Activated naive CD8-positive, alpha-beta T cell treated with anti-CD3 and anti-CD28 coated beads, Interleukin-2, amount 10 ng/mL, durations not matched to agents 7 days and 5 days (primary cell): Measurements from ENCODE around the gene C11orf68. TPM values are rescaled to one million over a fixed set of nuclear protein-coding genes. Genes with fewer than 3 reads are reported as not detected.
A peak's percentile ranks its signal among the peaks of the same experiment; 100 is the strongest.

Experiments used
- ATAC-seq: fragments of 150-1000 bp; cut with Tn5 transposase; one replicate; pipeline ENCODE4 v1.10.0; 2021; ENCODE audit warnings: low read depth, moderate library complexity
- POLR2A ChIA-PET: fragments of 350-600 bp; sonication (Branson Sonifier 250); formaldehyde crosslinking; loops from one replicate; lab custom pipeline; 2021; ENCODE audit warnings: antibody characterized with exemption; lab: Charles Lee
- DNase-seq: peaks from one replicate; pipeline ENCODE4 v3.0.0; 2021
- H3K27ac Mint-ChIP-seq: one replicate; pipeline ENCODE4 v1.8.0; 2022; ENCODE audit warnings: mild to moderate bottlenecking, mixed read lengths
- H3K27me3 Mint-ChIP-seq: one replicate; pipeline ENCODE4 v1.8.0; 2022; ENCODE audit warnings: mild to moderate bottlenecking, moderate library complexity, mixed read lengths
- H3K36me3 Mint-ChIP-seq: one replicate; pipeline ENCODE4 v1.8.0; 2021; ENCODE audit warnings: mild to moderate bottlenecking, mixed read lengths
- H3K4me1 Mint-ChIP-seq: one replicate; pipeline ENCODE4 v1.8.0; 2021; ENCODE audit warnings: mixed read lengths
- H3K4me3 Mint-ChIP-seq: one replicate; pipeline ENCODE4 v1.8.0; 2022; ENCODE audit warnings: mild to moderate bottlenecking, moderate library complexity, mixed read lengths
- H3K9me3 Mint-ChIP-seq: one replicate; pipeline ENCODE4 v1.8.0; 2021; ENCODE audit warnings: mixed read lengths
- total RNA-seq, 2 experiments: library from RNA; stranded (reverse); gene quantifications; one replicate each; pipeline ENCODE4 v1.2.3, GENCODE V29; 2021

Gene C11orf68
- total RNA-seq, 2 experiments from 2014 or later, result 39.8 to 42.8 TPM

DNA sequence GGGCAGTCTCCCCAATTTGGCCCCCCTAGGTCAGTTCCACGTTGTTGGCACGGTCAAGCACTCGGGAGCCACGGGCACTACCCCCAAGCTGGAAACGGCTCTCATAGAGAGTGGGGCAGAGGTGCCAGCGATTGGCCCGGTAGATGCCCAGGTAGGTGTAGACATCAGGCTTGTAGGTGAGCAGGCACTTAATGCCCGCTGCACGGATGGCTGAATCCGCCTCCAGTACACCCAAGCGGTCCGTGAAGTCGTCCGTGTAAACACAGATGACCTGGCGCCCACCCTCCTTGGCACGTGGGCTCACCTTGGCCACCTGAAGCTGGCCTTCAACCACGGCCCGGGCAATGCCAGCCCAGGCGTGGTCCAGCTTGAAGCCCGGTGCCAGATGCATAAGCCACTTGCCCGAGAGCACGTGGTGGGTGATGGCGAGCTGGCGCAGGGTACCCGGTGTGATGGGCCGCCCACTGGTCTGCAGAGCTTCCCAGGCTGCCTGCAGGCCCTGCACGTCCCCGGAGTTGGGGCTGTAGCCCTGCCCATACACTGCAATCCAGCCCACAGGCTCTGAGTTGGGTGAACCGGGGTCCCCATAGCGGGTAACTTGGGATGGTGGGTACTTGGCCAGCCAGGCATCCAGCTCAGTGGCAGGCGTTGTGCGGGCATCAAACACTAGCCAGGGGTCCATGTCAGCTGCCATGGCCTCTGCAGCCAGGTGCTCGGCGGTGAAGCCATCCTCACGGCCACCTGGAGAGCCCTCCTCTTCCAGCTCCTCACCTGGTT lies 1.2 kb downstream of the C11orf68 start:
- Mint-ChIP-seq H3K9me3 (no peaks in the 10 kb centered on the region), H3K4me1 (peaks cover 22% of the 10 kb centered on the region), H3K27ac (peak overlapping the region; percentile 83), H3K27me3 (no peaks in the 10 kb centered on the region), H3K4me3 (peak overlapping the region; percentile 88), H3K36me3 (peaks cover 19% of the 10 kb centered on the region)
- DNase-seq (no peak), ATAC-seq (no peak)
- POLR2A ChIA-PET, result interaction anchor here (0.6 to 2.5 kb wide), 12 partner anchors 9 to 163 kb away, joined by 3 to 35 read pairs (median 6); partner anchors contain the start of genes CCDC85B, CFL1, FIBP and FOSL1

- Mint-ChIP-seq H3K9me3 (no peaks in the 10 kb centered on the region), H3K4me1 (peaks cover 19% of the 10 kb centered on the region), H3K4me3 (peak overlapping the region; percentile 70), H3K36me3 (peaks cover 15% of the 10 kb centered on the region), H3K27ac (peak overlapping the region; percentile 44), H3K27me3 (no peaks in the 10 kb centered on the region)
- DNase-seq (no peak), ATAC-seq (no peak)
- POLR2A ChIA-PET, result interaction anchor here (1.0 to 2.5 kb wide), 4 partner anchors 9 to 27 kb away, joined by 6 to 35 read pairs (median 20); partner anchors contain the start of genes CCDC85B, FIBP and FOSL1
These were observed 1.8 kb downstream of the C11orf68 start for GRCh38 chr11:65917077-65917433.

DNA sequence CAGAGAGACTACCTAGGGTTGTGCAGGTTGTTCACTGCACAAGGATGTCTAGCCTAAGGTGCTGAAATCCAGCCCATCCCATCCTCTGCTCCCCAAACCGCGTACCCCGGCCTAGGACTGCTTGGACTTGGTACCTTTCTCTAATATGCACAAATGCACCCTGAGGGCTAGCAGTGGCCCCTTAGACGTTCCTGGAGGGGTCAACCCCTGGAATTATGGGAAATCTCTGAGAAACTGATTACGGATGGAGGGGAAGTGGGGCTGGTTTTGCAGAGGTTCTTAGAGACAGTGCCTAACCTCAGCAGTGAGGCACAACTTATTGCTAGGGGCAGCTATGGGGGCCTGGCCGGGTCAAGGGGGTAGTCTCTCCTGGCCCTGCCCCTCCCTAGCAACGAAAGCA lies 2.5 kb downstream of the C11orf68 start:
- H3K4me3 Mint-ChIP-seq, result peak overlapping the region; percentile 70
- ATAC-seq, result no peak
- peaks cover 12% of the 10 kb centered on the region for H3K36me3 Mint-ChIP-seq
- DNase-seq, result no peak
- no peaks in the 10 kb centered on the region for H3K9me3 Mint-ChIP-seq
- POLR2A ChIA-PET, result interaction anchor here (1.3 kb wide), 1 partner anchor 23 kb away, joined by 3 read pairs; no protein-coding TSS in a partner anchor
- peaks cover 2% of the 10 kb centered on the region for H3K27me3 Mint-ChIP-seq
- H3K4me1 Mint-ChIP-seq, result peaks cover 21% of the 10 kb centered on the region
- peak overlapping the region; percentile 44 for H3K27ac Mint-ChIP-seq

DNA sequence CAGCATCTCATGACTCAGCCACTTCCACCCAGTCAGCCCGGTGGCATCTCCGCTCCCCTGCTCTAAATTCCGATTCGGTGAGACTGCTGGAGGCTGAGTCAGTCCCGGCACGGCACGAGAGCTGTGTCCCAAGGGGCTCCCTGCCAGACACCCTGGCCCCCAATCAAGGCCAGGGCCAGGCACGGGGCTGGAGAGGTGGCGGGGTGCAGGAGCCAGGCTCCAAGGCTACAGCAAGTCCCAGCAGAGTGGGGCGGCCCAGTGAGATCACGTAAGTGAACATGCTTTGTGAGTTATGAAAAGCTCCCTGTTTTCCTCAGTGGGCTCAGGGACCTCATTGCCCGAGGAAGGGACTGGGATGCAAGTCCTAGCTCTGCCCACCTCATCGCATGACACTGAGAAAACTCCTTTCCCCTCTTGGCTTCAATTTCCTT lies 3.0 kb downstream of the C11orf68 start:
- no peak for ATAC-seq

GRCh38 chr11:65915101-65915820 lies 3.6 kb downstream of the C11orf68 start:
- H3K27me3 Mint-ChIP-seq, result peaks cover 2% of the 10 kb centered on the region
- no peak for ATAC-seq
- POLR2A ChIA-PET, result interaction anchor here (0.8 to 1.3 kb wide), 3 partner anchors 13 to 25 kb away, joined by 3 read pairs; partner anchors contain the start of gene CCDC85B
- peaks cover 21% of the 10 kb centered on the region for H3K4me1 Mint-ChIP-seq
- peaks cover 12% of the 10 kb centered on the region for H3K36me3 Mint-ChIP-seq
- H3K27ac Mint-ChIP-seq, result peak overlapping the region; percentile 33
- H3K4me3 Mint-ChIP-seq, result no peak overlapping the region
- DNase-seq, result no peak
- H3K9me3 Mint-ChIP-seq, result no peaks in the 10 kb centered on the region

More for the DNA sequence above, 3.0 kb downstream of the C11orf68 start:
- H3K27ac Mint-ChIP-seq, result no peak overlapping the region
- POLR2A ChIA-PET, result interaction anchor here (1.3 kb wide), 1 partner anchor 22 kb away, joined by 3 read pairs; no protein-coding TSS in a partner anchor
- H3K36me3 Mint-ChIP-seq, result peaks cover 12% of the 10 kb centered on the region
- H3K4me3 Mint-ChIP-seq, result no peak overlapping the region
- no peaks in the 10 kb centered on the region for H3K9me3 Mint-ChIP-seq
- peaks cover 2% of the 10 kb centered on the region for H3K27me3 Mint-ChIP-seq
- DNase-seq, result no peak
- peaks cover 21% of the 10 kb centered on the region for H3K4me1 Mint-ChIP-seq

- H3K9me3 Mint-ChIP-seq, result no peaks in the 10 kb centered on the region
- peaks cover 2% of the 10 kb centered on the region for H3K27me3 Mint-ChIP-seq
- no peak for ATAC-seq
- peaks cover 28% of the 10 kb centered on the region for H3K4me1 Mint-ChIP-seq
- no peak overlapping the region for H3K27ac Mint-ChIP-seq
- DNase-seq, result no peak
- POLR2A ChIA-PET, result interaction anchor here (2.4 kb wide), 1 partner anchor 22 kb away, joined by 10 read pairs; the partner anchor contains the start of gene CCDC85B
- peaks cover 8% of the 10 kb centered on the region for H3K36me3 Mint-ChIP-seq
- no peak overlapping the region for H3K4me3 Mint-ChIP-seq
These were observed 6.0 kb downstream of the C11orf68 start for GRCh38 chr11:65912845-65913244.

DNA sequence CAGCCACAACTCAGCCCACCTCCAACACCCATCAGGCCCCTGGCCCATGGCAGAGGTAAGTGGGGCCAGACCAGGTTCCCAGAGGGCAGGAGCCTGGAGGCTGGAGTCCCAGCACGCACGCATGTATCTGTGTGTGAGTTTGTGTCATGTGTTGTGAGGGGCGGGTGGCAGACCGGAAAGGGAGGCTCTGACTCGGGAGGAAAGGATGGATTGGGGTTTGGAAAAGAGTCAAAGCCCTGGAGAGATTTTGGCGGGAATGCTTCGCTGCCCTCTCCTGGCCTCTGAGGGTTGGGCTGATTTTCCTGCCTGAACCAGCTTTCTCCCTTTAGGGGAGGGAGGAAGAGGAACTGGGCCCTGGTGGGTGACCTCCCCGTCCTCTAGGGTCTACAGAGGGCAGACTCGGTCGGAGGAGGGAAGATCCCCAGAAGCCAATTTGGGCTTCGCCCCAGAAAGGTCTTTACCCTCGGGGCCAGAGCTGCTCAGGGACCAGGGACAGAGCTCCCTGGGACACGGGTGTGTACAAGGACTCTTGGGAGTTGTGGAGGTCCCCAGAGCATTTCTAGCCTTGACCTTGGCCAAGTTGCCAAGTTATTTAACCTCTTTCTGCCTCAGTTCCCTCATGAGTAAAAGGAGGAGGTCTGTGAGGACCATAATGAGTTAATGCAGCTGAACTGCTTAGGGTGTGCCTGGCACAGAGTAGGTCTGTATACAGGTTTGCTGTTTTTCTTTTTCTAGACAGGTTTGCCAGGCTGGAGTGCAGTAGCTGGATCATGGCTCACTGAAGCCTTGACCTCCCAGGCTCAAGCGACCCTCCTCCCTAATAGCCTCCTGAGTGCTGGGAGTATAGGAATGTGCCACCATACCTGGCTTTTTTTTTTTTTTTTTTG lies 6.9 kb downstream of the C11orf68 start:
- POLR2A ChIA-PET, result interaction anchor here (0.8 to 2.4 kb wide), 7 partner anchors 16 to 200 kb away, joined by 3 to 10 read pairs (median 3); partner anchors contain the start of gene CCDC85B
- peak overlapping the region; percentile 16 for H3K4me3 Mint-ChIP-seq
- H3K4me1 Mint-ChIP-seq, result peaks cover 24% of the 10 kb centered on the region
- peaks cover 2% of the 10 kb centered on the region for H3K27me3 Mint-ChIP-seq
- no peak for DNase-seq
- H3K9me3 Mint-ChIP-seq, result no peaks in the 10 kb centered on the region
- no peak for ATAC-seq
- peak overlapping the region; percentile 0 for H3K27ac Mint-ChIP-seq
- H3K36me3 Mint-ChIP-seq, result peaks cover 4% of the 10 kb centered on the region

DNA sequence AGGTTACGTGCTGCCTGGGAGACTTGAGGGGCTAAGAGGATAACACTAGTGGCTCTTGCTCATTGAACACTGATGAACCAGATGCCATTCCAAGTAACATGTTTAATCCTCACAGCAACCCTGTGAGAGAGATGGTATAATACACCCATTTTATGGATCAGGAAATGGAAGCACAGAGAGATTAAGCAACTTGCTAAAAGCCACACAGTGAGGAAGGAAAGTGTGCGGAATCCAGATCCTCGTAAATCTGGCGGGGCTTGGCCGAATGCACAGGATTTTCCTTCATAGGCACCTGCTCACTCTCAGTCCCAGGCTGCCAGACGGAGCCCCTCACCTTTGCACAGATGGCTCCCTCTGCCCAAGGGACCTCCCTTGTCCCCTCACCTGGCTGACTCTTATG lies 11.0 kb downstream of the C11orf68 start:
- H3K27me3 Mint-ChIP-seq, result peaks cover 8% of the 10 kb centered on the region
- no peak overlapping the region for H3K27ac Mint-ChIP-seq
- DNase-seq (no peak), ATAC-seq (no peak)
- POLR2A ChIA-PET, result interaction anchor here (1.7 kb wide), 1 partner anchor 10 kb away, joined by 6 read pairs; no protein-coding TSS in a partner anchor
- no peaks in the 10 kb centered on the region for H3K36me3 Mint-ChIP-seq
- H3K9me3 Mint-ChIP-seq, result no peaks in the 10 kb centered on the region
- no peak overlapping the region for H3K4me3 Mint-ChIP-seq
- H3K4me1 Mint-ChIP-seq, result peaks cover 13% of the 10 kb centered on the region

DNA sequence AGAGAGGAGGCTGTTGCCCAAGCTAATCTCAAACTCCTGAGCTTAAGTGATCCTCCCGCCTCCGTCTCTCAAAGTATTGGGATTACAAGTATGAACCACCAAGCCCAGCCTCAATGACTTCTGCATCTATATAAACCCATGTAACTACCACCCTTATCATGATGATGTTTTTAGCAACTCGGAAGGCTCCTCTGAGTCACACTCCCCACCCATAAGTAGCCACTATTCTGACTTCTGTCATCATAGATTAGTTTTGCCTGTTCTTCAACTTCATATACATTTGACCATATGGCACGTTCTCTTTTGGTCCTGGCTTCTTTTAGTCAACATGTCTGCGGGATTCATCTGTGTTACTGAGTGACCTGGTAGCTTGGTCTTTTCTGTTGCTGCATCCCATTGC lies 12.3 kb downstream of the C11orf68 start:
- Mint-ChIP-seq H3K4me1 (peaks cover 12% of the 10 kb centered on the region), H3K27ac (no peak overlapping the region), H3K9me3 (no peaks in the 10 kb centered on the region), H3K27me3 (peaks cover 13% of the 10 kb centered on the region), H3K36me3 (no peaks in the 10 kb centered on the region), H3K4me3 (no peak overlapping the region)
- ATAC-seq, result no peak
- DNase-seq, result no peak
- POLR2A ChIA-PET, result interaction anchor here (0.8 to 1.5 kb wide), 2 partner anchors 12 to 16 kb away, joined by 3 to 5 read pairs; partner anchors contain the start of gene CCDC85B

DNA sequence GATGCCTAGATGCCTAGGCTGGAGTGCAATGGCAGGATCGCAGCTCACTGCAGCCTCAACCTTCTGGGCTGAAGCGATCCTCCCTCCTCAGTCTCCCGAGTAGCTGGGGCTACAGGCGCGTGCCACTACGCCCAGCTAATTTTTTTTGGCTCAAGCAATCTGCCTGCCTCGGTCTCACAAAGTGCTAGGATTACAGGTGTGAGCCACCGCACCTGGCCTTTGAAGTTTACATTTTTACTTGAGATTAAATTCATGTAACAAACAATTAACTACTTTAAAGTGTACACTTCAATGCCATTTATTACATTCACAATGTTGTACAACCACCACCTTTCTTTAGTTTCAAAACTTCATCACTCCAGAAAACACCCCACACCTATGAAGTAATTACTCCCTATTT lies 15.1 kb downstream of the C11orf68 start:
- no peak overlapping the region for H3K4me3 Mint-ChIP-seq
- no peak overlapping the region for H3K27ac Mint-ChIP-seq
- DNase-seq (no peak), ATAC-seq (no peak)
- H3K9me3 Mint-ChIP-seq, result no peaks in the 10 kb centered on the region
- H3K4me1 Mint-ChIP-seq, result peaks cover 9% of the 10 kb centered on the region
- peaks cover 11% of the 10 kb centered on the region for H3K27me3 Mint-ChIP-seq
- POLR2A ChIA-PET, result interaction anchor here (8.0 kb wide), 1 partner anchor 14 kb away, joined by 108 read pairs; the partner anchor contains the start of genes CCDC85B and FIBP
- no peaks in the 10 kb centered on the region for H3K36me3 Mint-ChIP-seq

GRCh38 chr11:65903068-65903481 lies 15.8 kb downstream of the C11orf68 start:
- DNase-seq, result no peak
- Mint-ChIP-seq H3K4me3 (no peak overlapping the region), H3K27ac (no peak overlapping the region), H3K27me3 (peaks cover 11% of the 10 kb centered on the region), H3K9me3 (no peaks in the 10 kb centered on the region), H3K4me1 (peaks cover 12% of the 10 kb centered on the region), H3K36me3 (no peaks in the 10 kb centered on the region)
- POLR2A ChIA-PET, result interaction anchor here (8.0 kb wide), 1 partner anchor 13 kb away, joined by 108 read pairs; the partner anchor contains the start of genes CCDC85B and FIBP
- no peak for ATAC-seq

- Mint-ChIP-seq H3K36me3 (no peaks in the 10 kb centered on the region), H3K27me3 (peaks cover 8% of the 10 kb centered on the region), H3K4me3 (peak overlapping the region; percentile 59), H3K4me1 (peaks cover 19% of the 10 kb centered on the region), H3K27ac (peak overlapping the region; percentile 51), H3K9me3 (no peaks in the 10 kb centered on the region)
- POLR2A ChIA-PET, result interaction anchor here (0.7 to 8.0 kb wide), 10 partner anchors 8 to 261 kb away, joined by 3 to 108 read pairs (median 6); partner anchors contain the start of genes C11orf68, CCDC85B, FIBP and MUS81
- DNase-seq (no peak), ATAC-seq (no peak)
These were observed 18.0 kb downstream of the C11orf68 start for GRCh38 chr11:65900899-65901180.
